Measurements from ENCODE around the gene PFKFB2. TPM values are rescaled to one million over a fixed set of nuclear protein-coding genes. Genes with fewer than 3 reads are reported as not detected.

Gene PFKFB2
- total and polyA plus RNA-seq, 2 donors (not counting 1 experiment from before 2014, with no cell fraction given) = 6.5 to 18.2 TPM

DNA sequence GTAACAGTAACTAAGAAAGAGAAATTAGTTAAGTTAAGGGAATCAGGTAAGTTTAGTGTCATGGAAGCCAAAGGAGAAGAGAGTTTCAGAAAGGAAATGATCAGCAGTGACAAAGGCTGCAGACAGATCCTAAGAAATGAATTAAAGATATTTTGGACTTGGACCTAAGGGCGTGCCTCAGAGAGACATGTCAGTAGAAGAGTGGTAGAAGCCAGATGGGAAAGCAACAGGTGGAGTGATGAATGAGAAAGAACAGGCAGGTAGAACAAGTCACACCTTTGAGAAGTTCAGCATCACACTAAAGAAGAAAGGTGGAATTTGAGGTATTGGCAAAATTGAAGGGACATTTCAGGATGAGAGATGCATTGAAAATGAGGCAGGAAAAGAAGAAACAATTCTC is 49.6 kb downstream of the PFKFB2 start:
- no peak overlapping the region for H3K9ac ChIP-seq (ENCODE audit: low read length)
- no peak overlapping the region for H3K4me2 ChIP-seq (replicated peaks; ENCODE audit: low read depth, low read length, poor library complexity, severe bottlenecking)
- ATAC-seq (ENCODE audit: low read depth) (no peak), DNase-seq (no peak)
- no peak overlapping the region for H3K4me3 ChIP-seq (ENCODE audit: control extremely low read depth in 1 of 5, extremely low read depth in 1 of 5, insufficient read depth in 1 of 5, low read depth in 2 of 5, low read length in 4 of 5)
- ChIA-PET CTCF (no interaction called here), POLR2A (no interaction called here)
- Mint-ChIP-seq H3K4me3 (no peak overlapping the region), H3K4me1 (no peaks in the 10 kb centered on the region), H3K27me3 (peaks cover 41% of the 10 kb centered on the region), H3K9me3 (ENCODE audit: insufficient read depth) (no peaks in the 10 kb centered on the region), H3K27ac (no peak overlapping the region)
- H3K9me3 ChIP-seq (ENCODE audit: control extremely low read depth in 1 of 3, control insufficient read depth in 2 of 3, insufficient read depth in 1 of 3, low read length in 2 of 3) = no peaks in the 10 kb centered on the region
- no peaks in the 10 kb centered on the region for H3K4me1 ChIP-seq (ENCODE audit: control insufficient read depth in 2 of 2, insufficient read depth in 2 of 2, low read length in 2 of 2)
- no peaks in the 10 kb centered on the region for H3K36me3 ChIP-seq (replicated peaks in 1 of 2; ENCODE audit: control extremely low read depth in 1 of 2, control insufficient read depth in 1 of 2, extremely low read depth in 1 of 2, insufficient read depth in 2 of 2, low read length in 1 of 2)
- TF ChIP-seq, protein P1, sequence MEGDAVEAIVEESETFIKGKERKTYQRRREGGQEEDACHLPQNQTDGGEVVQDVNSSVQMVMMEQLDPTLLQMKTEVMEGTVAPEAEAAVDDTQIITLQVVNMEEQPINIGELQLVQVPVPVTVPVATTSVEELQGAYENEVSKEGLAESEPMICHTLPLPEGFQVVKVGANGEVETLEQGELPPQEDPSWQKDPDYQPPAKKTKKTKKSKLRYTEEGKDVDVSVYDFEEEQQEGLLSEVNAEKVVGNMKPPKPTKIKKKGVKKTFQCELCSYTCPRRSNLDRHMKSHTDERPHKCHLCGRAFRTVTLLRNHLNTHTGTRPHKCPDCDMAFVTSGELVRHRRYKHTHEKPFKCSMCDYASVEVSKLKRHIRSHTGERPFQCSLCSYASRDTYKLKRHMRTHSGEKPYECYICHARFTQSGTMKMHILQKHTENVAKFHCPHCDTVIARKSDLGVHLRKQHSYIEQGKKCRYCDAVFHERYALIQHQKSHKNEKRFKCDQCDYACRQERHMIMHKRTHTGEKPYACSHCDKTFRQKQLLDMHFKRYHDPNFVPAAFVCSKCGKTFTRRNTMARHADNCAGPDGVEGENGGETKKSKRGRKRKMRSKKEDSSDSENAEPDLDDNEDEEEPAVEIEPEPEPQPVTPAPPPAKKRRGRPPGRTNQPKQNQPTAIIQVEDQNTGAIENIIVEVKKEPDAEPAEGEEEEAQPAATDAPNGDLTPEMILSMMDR (IDR thresholded peaks at IDR 0.05) = no peak
- no peak for TF ChIP-seq EZH2 (IDR thresholded peaks at IDR 0.05; ENCODE audit: borderline replicate concordance, insufficient read depth, low read depth, low read length, poor library complexity, severe bottlenecking)
- H3K27ac ChIP-seq (ENCODE audit: low read length in 2 of 2) = no peak overlapping the region
- 86% methylated on average over 1 of the region's 1 CpG for WGBS (ENCODE audit: insufficient coverage)
- H4K20me1 ChIP-seq (ENCODE audit: control insufficient read depth, insufficient read depth, low read length, poor library complexity, severe bottlenecking) = no peaks in the 10 kb centered on the region
- no peak overlapping the region for H2AFZ ChIP-seq (ENCODE audit: insufficient read depth, low read depth, low read length, poor library complexity, severe bottlenecking)
- peaks cover 0 to 7% (median 1%) of the 10 kb centered on the region in 4 experiments for H3K27me3 ChIP-seq (replicated peaks in 1 of 4; ENCODE audit: control extremely low read depth in 1 of 4, control insufficient read depth in 3 of 4, insufficient read depth in 4 of 4, low read length in 3 of 4)
- no peaks in the 10 kb centered on the region for H3K79me2 ChIP-seq (ENCODE audit: control insufficient read depth, insufficient read depth, low read length)
- intact Hi-C loops (cut with micrococcal nuclease) = no loop called here

DNA sequence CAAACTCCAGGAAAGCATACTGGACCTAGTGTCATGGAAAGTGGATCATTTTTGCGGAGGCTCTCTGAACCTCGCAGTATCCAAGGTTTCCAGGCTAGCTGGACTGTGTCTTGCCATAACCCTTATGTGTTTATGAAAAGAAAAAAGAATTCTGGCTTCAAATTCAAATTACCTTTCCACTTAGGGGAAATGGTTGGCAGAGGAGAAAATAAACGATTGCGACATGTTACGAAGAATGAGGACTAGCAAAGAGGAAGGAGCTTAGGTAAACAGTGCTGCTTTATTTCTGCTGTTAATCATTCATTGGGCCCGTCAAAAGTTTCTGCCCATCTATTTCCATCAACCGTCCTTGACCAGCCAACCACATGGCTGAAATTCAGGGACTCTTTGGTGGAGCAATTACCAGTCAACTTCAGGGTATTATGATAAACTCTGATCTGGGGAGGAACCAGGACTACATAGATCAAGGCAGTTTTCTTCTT is 50.9 kb downstream of the PFKFB2 start, which contains the start of gene C4BPA:
Gene C4BPA, plus strand, starts transcription at position 342 of the 482 bp plus-strand sequence. CDS start 8,793 bp downstream, outside the sequence.
- no peaks in the 10 kb centered on the region for H3K36me3 ChIP-seq (replicated peaks in 1 of 2; ENCODE audit: control extremely low read depth in 1 of 2, control insufficient read depth in 1 of 2, extremely low read depth in 1 of 2, insufficient read depth in 2 of 2, low read length in 1 of 2)
- H3K27ac ChIP-seq (ENCODE audit: low read length in 2 of 2) = no peak within 1 kb of the TSS
- Mint-ChIP-seq H3K27me3 (peaks cover 47% of the 10 kb centered on the region), H3K4me3 (no peak within 1 kb of the TSS), H3K27ac (no peak within 1 kb of the TSS), H3K4me1 (no peaks in the 10 kb centered on the region), H3K9me3 (ENCODE audit: insufficient read depth) (no peaks in the 10 kb centered on the region)
- H2AFZ ChIP-seq (ENCODE audit: insufficient read depth, low read depth, low read length, poor library complexity, severe bottlenecking) = no peak within 1 kb of the TSS
- ChIA-PET POLR2A (no interaction called here), CTCF (interaction anchor here (1.1 to 1.4 kb wide), 2 partner anchors 301 to 395 kb away, joined by 3 to 4 read pairs; no protein-coding TSS in a partner anchor)
- WGBS (ENCODE audit: insufficient coverage) = 39% methylated on average over 2 of the region's 7 CpGs
- no peak within 1 kb of the TSS for H3K4me2 ChIP-seq (replicated peaks; ENCODE audit: low read depth, low read length, poor library complexity, severe bottlenecking)
- H3K4me3 ChIP-seq (ENCODE audit: control extremely low read depth in 1 of 5, extremely low read depth in 1 of 5, insufficient read depth in 1 of 5, low read depth in 2 of 5, low read length in 4 of 5) = no peak within 1 kb of the TSS
- no peak for ATAC-seq (ENCODE audit: low read depth)
- no peaks in the 10 kb centered on the region for H3K79me2 ChIP-seq (ENCODE audit: control insufficient read depth, insufficient read depth, low read length)
- no peak for TF ChIP-seq EZH2 (IDR thresholded peaks at IDR 0.05; ENCODE audit: borderline replicate concordance, insufficient read depth, low read depth, low read length, poor library complexity, severe bottlenecking)
- TF ChIP-seq, protein P1 (IDR thresholded peaks at IDR 0.05) = no peak
- H3K9ac ChIP-seq (ENCODE audit: low read length) = no peak within 1 kb of the TSS
- peaks cover 0 to 7% (median 1%) of the 10 kb centered on the region in 4 experiments for H3K27me3 ChIP-seq (replicated peaks in 1 of 4; ENCODE audit: control extremely low read depth in 1 of 4, control insufficient read depth in 3 of 4, insufficient read depth in 4 of 4, low read length in 3 of 4)
- no peak for DNase-seq
- no peaks in the 10 kb centered on the region for H3K4me1 ChIP-seq (ENCODE audit: control insufficient read depth in 2 of 2, insufficient read depth in 2 of 2, low read length in 2 of 2)
- intact Hi-C loops (cut with micrococcal nuclease) = no loop called here
- no peaks in the 10 kb centered on the region for H4K20me1 ChIP-seq (ENCODE audit: control insufficient read depth, insufficient read depth, low read length, poor library complexity, severe bottlenecking)
- H3K9me3 ChIP-seq (ENCODE audit: control extremely low read depth in 1 of 3, control insufficient read depth in 2 of 3, insufficient read depth in 1 of 3, low read length in 2 of 3) = no peaks in the 10 kb centered on the region

Measured in B cell (primary cell).